Occipital lobe (tissue), 2 donors: ENCODE data around the gene BTN1A1. TPM values are rescaled to one million over a fixed set of nuclear protein-coding genes. Genes with fewer than 3 reads are reported as not detected.

ENCODE experiments used
- DNase-seq: peaks from one replicate; lab custom pipeline; 2025; lab: John Stamatoyannopoulos, UW
- total RNA-seq: library from RNA; depleted of rRNA; stranded (reverse); fragments of >200 nt; gene quantifications from one replicate; pipeline ENCODE4 v1.2.3, GENCODE V29; 2014

The BTN1A1 gene
- total RNA-seq, 1 donor from 2014 or later, result not detected

DNA sequence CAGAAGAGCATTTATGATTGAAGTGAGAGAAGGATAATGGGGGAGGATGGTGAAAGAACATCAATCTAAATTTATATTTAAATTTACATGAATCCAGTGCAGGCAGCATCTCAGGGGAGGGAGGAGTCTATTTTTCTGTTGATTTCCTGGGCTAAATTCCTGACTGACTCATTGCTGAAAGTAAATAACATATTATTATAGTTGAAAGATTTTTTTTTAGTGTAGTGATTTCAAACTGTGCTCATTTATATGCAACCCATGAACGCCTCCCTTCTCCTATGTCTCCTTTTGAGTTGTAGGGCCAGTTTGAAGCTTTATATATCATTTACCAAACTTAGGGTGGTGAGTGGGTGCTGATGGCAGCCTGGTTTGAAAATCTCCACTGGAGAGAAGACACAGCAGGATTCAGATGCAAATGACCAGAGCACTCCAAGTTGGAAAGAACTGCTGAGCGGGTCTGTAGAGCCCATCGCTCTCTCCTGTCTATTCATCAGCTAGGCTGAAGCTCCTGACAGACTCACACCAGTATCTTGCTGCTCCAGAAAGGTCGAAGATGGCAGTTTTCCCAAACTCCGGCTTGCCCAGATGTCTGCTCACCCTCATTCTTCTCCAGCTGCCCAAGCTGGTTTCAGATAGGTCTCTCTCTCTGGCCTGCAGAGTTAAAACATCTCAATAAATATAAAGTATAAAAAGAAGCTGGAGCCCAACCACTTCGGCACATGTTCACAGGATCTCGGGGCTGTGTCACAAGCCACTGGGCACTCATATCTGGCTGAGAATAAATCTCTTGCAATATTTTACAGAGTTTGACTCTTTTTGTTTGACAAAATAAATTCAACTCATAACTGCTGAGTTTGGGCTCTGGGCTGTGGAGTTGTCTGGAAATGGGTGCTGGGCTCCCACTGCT, 24.0 kb upstream of the BTN1A1 start:
- no peak for DNase-seq

DNA sequence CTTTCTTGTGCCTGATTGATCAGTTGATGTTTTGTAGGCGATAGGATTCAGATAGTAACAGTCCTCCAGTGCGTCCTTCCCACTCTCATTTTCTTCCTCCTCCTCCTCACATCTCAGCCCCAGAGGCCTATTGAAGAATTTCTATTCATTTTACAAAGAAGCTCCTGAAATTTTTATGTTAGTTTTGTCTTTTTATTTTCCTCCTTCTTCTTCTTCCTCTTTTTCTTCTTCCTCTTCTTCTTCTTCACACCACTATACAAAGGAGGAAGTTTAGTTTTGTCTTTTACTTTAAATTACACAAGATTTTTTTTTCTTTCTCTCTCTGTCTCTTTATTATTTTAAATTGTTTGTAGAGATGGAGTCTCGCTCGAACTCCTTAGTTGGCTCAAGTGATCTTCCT, 23.2 kb upstream of the BTN1A1 start:
- DNase-seq, result no peak

DNA sequence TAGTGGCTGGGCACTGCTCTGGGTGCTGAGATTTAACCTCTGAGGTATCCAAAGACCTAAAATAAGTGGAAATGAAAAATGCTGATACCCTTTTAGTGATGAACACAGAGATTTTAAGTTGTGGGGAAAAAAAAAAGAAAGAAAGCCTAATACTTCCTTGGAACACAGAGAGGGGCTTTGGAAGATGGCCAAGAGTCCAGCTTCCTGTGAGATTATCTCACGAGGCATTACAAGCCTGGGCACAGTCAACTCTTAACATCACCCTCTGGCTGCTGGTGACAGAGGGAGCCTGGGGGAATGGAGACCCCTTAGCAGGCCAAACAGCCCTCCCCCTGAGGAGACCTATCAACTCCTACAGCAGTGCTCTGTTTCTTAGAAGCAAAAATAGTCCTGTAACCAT, 22.7 kb upstream of the BTN1A1 start:
- DNase-seq, result no peak

DNA sequence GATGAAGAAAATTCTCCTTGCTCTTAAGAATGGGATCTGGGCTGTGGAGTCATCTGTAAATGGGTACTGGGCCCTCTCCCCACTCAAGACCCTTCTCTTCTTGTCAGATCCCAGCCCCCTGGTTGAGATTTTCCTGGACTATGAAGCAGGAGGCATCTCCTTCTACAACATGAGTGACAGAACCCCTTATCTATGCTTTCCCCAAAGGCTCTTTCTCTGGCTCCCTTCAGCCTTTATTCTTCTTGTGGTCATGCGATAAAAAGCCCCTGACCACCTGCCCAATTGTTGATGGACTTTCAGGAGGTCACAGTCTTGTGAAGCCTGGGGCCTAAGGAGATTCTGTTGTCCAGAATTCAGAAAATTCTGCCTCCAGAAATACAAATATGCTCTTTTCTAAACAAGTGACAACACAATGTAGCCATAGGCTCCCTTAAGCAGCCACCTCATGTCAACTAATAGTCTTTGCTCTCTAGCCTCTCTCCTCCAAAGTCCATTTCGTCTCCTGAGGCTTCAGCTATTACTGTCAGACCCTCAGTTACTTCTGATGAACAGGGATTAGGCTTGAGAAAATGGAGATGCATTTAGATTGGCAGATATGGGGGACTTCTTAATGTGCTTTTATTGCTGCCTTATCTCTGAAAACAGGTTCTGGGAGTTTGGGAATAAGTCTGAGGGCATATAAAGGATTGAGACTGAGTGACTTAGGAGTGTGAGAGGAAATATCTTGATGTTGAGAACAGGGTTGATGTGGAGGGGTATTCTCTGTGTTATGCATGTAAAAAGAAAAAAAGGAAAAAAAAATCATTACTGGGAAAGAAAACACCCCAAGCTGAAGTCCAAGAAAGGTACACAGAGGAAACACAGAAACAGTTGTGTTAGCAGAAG, 21.8 kb upstream of the BTN1A1 start:
- DNase-seq, result no peak

DNA sequence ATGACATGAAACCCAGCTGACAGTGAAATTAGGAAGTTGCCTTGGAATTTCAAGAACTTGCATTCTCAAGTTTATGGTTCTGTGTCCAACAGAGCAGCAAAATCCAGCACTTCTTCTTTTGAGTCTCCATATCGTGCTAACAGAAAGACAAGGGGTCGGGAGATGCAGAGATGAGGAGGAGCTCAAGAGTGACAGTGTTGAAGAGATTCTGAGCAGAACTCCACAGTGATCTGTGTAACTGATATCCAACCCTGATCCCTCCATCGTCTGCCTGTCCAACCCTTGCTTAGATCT, 21.2 kb upstream of the BTN1A1 start:
- no peak for DNase-seq

DNA sequence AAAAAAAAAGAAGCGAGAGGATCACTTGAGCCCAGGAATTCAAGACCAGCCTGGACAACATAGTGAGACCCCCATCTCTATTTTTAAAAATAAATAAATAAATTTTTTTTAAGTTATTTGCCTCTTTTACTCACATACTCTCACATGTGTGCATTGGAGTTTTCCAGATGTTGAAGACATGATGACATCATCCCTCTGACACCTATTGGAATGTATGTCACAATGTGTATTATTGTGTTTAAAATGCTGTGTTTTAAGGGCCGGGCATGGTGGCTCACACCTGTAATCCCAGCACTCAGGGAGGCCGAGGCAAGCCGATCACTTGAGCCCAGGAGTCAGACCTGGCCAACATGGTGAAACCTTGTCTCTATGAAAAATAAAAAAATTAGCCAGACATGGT, 17.8 kb upstream of the BTN1A1 start:
- DNase-seq, result no peak

DNA sequence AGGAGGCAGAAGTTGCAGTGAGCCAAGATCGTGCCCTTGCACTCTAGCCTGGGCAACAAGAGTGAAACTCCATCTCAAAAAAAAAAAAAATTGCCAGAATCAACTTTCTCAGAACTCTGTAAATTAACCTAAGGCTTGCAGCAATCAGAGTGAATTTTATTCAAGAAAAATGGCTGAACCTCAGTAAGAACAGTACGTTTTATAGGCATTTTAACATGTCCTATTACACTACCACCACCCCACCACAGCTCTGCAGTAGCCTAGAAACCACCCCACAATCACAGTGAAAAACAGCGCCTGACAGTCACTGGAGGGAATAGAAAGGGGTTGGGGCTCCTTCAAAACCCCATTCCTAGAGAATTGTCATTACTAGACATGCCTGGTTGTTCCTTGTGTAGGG, 16.4 kb upstream of the BTN1A1 start:
- DNase-seq, result no peak

DNA sequence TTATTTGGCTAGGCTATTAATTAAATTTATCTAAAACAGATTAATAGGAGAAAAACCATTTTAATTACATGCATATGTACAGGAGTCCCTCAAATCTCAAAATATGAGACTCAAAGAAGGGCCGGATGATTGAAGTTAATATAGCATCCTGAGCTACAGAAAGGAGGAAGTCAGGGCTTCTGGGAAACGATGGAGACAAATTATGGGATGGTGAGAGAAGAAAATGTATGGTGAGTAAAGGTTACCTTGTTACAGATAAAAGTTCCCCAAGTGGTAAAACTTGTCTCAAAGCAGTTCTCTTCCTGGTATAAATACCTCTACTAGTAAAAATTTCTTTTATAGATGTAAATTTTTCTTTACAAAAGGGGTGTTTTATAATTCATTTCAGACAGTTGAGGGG, 15.9 kb upstream of the BTN1A1 start:
- no peak for DNase-seq

DNA sequence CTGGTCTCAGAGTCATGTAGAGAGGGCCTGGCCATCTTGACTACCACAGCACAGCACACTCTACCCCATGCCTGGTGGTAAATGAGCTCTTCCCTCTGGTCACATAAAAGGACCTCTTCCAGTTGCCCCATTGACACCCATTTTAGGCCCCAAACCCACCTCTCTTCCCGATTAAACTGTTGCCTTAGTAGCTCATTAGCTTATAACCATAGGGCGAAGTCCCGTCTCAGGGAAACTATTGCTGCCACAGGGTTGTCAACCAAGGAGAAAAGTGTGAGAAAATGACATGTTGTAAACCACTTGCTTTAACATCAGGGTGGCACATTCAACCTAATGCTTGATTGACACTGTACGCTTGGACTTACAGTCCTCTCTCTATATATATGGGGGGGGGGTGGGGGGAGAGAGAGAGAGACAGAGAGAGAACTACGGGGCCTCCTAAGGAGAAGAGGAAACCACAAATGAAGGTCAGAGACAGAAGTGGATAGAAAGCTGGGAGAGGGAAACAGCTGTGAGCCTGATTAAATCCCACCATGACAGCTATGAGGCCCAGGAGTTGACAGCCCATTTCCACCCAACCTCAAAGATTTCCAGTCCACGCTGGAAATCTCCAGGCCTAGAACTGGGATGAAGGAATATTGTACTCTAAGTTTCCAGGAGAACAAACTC, 14.9 kb upstream of the BTN1A1 start:
- no peak for DNase-seq

DNA sequence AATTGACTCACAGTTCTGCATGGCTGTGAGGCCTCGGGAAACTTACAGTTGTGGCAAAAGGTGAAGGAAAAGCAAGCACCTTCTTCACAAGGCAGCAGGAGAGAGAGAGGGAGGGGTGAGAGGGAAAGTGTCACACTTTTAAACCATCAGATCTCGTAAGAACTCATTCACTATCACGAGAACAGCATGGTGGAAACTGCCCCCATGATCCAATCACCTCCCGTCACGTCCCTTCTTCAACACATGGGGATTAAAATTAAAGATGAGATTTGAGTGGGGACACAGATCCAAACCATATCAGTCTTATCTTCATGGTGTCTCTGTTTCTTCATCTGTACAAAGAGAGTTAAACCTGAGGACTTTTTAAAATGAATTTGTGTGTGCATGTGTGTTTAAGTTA, 13.7 kb upstream of the BTN1A1 start:
- DNase-seq, result no peak

DNA sequence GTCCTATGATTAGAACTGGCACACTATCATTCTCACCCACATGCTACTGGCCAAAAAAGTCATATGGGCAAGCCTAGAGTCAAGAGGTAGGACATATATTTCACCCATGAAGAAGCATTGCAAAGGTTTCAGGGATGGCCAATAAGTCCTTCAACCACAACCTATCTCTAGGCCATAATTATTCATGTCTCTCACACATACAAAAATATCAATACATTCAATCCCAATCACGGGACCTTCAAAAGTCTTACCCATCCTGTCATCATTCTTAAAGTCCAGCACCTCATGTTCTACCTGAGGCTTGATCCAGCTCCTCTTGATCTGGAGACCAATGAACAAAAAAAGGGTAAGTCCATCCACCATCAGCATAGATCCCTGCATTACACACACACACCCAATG, 12.6 kb upstream of the BTN1A1 start:
- DNase-seq, result no peak

DNA sequence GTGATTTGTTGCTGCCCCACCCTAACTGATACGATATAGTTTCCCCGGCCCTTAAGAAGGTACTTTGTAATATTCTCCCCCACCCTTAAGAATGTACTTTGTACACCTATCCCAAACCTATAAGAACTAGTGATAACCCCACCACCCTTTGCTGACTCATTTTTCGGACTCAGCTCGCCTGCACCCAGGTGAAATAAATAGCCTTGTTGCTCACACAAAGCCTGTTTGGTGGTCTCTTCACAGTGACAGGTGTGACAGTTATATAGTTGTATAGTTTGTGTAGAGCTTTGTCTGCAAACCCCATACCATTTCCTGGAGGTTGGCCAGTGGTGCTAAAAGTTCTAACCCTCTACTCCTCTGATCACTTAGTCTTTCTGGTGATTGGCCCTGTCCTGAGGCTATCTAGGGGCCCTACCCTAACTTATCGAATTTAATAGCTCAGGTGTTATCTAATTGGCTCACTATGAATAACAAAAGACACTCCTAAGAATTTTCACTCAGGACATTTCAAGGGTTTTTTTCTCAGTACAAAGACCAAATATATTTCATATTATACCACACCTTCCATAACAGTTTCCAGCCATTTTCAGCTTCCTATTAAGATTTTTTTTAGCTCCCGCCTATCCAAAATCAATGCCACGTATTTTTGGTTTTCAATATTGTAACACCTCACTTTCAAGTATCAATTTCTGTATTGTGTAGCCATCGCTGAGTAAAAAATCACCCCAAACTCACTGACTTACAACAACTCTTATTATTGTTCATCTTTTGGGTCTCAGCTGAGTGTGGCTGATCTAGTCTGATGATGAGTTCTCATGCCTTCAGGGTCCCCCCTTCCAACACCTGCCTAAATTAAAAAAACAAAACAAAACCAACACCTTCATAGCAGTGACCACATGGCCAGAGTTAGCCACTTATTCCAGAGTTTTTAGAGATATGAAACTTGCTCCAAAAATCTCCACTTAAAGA, 9.8 kb upstream of the BTN1A1 start:
- no peak for DNase-seq

DNA sequence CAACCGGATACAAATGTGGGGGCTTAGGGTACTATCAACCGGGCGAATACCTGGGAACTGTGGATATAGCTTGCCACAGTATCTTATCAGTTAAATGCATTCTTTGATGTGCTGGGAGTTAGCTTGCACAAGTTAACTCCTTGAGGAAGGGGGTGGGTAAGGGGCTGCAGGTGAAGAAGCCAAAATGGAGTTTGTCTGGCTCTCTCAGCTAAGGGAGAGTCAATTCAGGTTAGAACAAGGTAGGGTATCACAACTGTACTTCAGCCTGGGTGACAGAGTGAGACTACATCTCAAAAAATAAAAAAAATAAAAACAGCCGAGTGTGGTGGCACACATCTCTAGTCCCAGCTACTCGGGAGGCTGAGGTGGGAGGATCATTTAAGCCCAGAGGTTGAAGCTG, 8.5 kb upstream of the BTN1A1 start:
- no peak for DNase-seq

DNA sequence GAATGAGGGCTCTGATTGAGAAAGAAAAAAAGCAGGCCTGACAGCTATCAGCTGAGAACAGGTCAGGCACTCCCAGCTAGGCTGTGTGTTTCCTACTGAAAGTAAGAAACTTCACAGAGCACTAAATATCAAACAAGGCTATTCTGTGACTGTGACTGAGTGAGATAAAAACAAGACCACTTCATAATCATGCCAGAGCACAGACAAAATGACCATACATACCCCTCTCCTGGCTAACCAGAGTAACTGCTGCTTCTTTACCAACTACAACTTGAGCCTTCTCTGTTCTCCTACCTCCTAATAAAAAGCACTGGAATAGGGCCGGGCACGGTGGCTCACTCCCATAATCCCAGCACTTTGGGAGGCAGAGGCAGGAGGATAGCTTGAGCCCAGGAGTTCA, 6.8 kb upstream of the BTN1A1 start:
- DNase-seq, result no peak

DNA sequence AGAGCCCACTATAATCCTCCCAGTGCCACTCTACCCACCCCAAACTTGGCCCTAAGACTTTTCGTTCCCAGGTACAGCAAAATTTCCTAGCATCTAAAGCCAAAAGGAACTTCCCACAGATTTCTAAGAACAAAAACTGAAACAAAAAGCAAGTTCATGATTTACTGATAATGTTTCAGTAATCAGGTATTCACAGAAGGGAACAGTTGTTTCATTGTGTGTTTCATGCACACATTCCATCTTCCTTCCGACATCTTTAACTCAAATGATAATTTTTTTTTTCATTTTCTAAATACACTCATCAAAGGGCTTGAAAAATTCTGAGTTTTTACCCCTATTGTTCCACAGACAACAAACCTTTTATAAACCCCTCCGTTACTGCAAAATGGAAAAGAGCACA, 6.0 kb upstream of the BTN1A1 start:
- no peak for DNase-seq

DNA sequence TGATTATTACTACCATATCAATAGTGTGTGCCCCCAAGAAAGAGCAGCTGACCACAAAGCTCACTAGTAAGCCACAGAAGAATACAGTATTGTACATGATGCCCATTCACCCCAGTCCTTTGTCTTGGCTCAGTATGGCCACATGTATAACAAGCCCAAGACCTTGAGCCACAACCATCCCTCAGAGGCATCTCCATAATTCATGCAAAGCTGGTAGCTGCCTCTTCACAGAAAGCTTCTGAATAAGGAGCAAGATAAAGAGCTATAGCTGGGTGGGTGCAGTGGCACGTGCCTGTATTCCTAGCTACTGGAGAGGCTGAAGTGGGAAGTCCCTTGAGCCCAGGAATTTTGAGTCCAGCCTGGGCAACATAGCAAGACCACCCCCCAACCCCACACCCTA, 4.8 kb upstream of the BTN1A1 start:
- DNase-seq, result no peak

DNA sequence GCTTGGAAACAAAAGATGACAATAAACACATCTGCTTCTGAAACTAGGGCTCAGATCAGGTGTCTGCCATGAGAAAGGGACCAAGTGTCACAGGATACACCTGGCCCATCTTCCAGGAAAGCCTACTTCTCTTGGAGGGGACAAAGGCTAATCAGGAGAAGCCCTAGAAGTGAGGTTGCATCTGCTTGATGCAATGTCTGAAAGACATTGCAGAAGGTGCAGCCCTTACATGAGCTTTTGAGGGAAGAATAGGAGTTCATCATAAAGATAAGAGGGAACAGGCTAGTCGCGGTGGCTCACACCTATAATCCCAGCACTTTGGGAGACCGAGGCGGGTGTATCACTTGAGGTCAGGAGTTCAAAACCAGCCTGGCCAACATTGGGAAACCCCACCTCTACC, 2.5 kb upstream of the BTN1A1 start:
- no peak for DNase-seq

DNA sequence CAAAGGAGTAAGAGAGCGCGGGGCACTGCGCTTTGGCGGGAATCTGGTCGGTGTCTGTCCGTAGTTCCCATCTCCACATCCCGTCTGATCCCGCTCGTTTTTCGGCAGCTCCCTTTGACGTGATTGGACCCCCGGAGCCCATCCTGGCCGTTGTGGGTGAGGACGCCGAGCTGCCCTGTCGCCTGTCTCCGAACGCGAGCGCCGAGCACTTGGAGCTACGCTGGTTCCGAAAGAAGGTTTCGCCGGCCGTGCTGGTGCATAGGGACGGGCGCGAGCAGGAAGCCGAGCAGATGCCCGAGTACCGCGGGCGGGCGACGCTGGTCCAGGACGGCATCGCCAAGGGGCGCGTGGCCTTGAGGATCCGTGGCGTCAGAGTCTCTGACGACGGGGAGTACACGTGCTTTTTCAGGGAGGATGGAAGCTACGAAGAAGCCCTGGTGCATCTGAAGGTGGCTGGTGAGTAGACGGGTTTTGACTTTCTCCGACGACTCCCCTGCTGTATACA, 1.4 kb downstream of the BTN1A1 start:
- DNase-seq, result no peak

DNA sequence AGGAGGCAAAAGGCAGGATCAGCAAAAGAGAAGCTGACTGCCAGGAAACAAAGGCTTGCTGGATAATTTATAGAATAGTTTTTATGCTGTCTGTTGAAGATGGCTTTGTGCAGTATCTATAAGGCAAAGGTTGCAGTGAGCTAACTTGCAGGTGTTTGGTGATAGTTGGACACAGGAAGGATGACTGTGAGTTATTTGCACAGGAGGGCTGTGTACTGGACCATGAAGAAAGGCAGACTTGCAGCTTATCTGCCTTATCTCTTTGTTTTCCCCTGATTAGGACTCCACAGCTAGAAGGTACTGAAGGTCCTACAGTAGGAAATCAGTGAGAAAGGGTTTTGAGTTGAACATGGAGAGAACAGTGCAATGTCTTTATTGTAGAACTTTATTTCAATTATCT, 2.1 kb downstream of the BTN1A1 start:
- DNase-seq, result no peak

DNA sequence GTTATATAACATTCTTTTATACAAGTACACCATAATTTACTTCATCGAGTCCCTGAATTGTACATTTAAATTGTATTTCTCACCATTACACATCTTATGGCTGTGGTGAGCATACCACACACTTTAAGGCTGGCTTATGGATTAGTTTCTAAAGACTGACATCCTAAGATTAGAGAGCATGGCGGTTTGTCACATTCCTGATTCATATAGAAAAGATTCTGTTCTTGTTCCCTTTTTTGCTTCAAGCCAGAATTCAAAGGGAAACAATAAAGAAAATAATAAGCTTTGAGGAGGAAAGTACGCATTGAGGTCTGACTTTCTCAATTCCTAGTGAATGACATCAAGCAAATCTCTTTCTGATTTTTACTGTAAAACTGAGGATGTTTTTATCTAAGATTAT, 2.5 kb downstream of the BTN1A1 start:
- no peak for DNase-seq

DNA sequence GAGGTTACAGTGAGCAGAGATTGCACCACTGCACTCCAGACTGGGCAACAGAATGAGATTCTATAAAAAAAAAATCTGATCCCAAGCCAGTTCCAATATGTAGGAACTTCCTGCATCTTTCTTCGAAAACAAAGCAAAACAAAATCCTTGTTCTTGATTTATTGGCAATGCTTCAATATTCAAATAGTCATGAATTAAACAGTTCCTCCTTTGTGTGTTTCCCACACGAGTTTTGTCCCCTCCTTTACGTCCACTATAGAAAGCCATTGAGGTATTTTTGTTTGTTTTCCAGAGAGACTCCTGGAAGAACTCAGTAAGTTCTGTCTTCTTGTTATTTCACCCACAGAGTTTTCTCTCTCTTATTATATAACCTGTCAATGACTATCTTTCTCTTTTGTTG, 7.6 kb downstream of the BTN1A1 start:
- no peak for DNase-seq
